IMR-90 (cell line): ENCODE measurements around the gene COLEC12. TPM values are rescaled to one million over a fixed set of nuclear protein-coding genes. Genes with fewer than 3 reads are reported as not detected.

ENCODE experiments used
- ATAC-seq: fragments of 200-7000 bp; cut with Tn5 transposase; 2 replicates; pipeline ENCODE4 v1.9.1; 2020; ENCODE audit warnings: low read depth, mild to moderate bottlenecking, moderate library complexity
- BruUV-seq: library from RNA; stranded (reverse); fragments of 400-500 nt; replicated peaks from 2 replicates; lab custom pipeline; 2021; lab: Mats Ljungman, UMichigan
- CTCF ChIA-PET: fragments of 300-600 bp; formaldehyde crosslinking; extraction: SDS; loops from one replicate; lab custom pipeline; 2021; ENCODE audit warnings: antibody characterized with exemption; lab: Yijun Ruan, JAX
- POLR2A ChIA-PET: fragments of 300-600 bp; sonication (Branson Sonifier 250); formaldehyde crosslinking; loops from one replicate; lab custom pipeline; 2022; ENCODE audit warnings: antibody characterized with exemption; ENCODE audit not compliant: unreplicated experiment; lab: Charles Lee
- DNase-seq: peaks from one replicate; pipeline ENCODE4 v3.0.0; 2013
- H2AFZ ChIP-seq: replicated peaks from 2 replicates; pipeline ENCODE3; 2013; ENCODE audit warnings: low read length, mild to moderate bottlenecking; ENCODE audit not compliant: poor library complexity
- H2AK5ac ChIP-seq: 2 replicates; pipeline ENCODE4 v1.6.1; 2013; ENCODE audit warnings: low read depth, low read length, inconsistent platforms
- H2AK9ac ChIP-seq: replicated peaks from 2 replicates; pipeline ENCODE3; 2013; ENCODE audit warnings: mild to moderate bottlenecking, low read depth, low read length, moderate library complexity; ENCODE audit not compliant: poor library complexity
- H2BK120ac ChIP-seq: 2 replicates; pipeline ENCODE4 v1.6.1; 2013; ENCODE audit warnings: low read depth, low read length, inconsistent platforms
- H2BK15ac ChIP-seq: 3 replicates; pipeline ENCODE4 v1.6.1; 2013; ENCODE audit warnings: low read depth, low read length, inconsistent platforms
- H2BK20ac ChIP-seq: 2 replicates; pipeline ENCODE4 v1.6.1; 2013; ENCODE audit warnings: low read depth, mild to moderate bottlenecking, inconsistent platforms, low read length, moderate library complexity
- H2BK5ac ChIP-seq: 2 replicates; pipeline ENCODE4 v1.6.1; 2013; ENCODE audit warnings: mild to moderate bottlenecking, low read depth, low read length, inconsistent platforms; ENCODE audit not compliant: poor library complexity, severe bottlenecking
- H3K14ac ChIP-seq: replicated peaks from 2 replicates; pipeline ENCODE4 v1.6.1; 2013; ENCODE audit warnings: low read depth, low read length, inconsistent platforms
- H3K18ac ChIP-seq: 2 replicates; pipeline ENCODE4 v1.6.1; 2013; ENCODE audit warnings: low read depth, low read length, control low read depth
- H3K23ac ChIP-seq: 2 replicates; pipeline ENCODE4 v1.6.1; 2013; ENCODE audit warnings: low read depth, low read length, inconsistent platforms
- H3K27ac ChIP-seq: 2 replicates; pipeline ENCODE4 v1.5.1; 2013; ENCODE audit warnings: mild to moderate bottlenecking, control low read depth, low read length; ENCODE audit not compliant: insufficient read depth
- H3K27me3 ChIP-seq: 2 replicates; pipeline ENCODE4 v1.6.1; 2013; ENCODE audit warnings: low read length; ENCODE audit not compliant: control insufficient read depth, insufficient read depth
- H3K36me3 ChIP-seq: 2 replicates; pipeline ENCODE4 v1.6.1; 2013; ENCODE audit warnings: low read length, mixed read lengths; ENCODE audit not compliant: control insufficient read depth, insufficient read depth
- H3K4ac ChIP-seq: 2 replicates; pipeline ENCODE4 v1.6.1; 2013; ENCODE audit warnings: low read depth, low read length, inconsistent platforms
- H3K4me1 ChIP-seq: 2 replicates; pipeline ENCODE4 v1.6.1; 2013; ENCODE audit warnings: low read length, mixed read lengths; ENCODE audit not compliant: control insufficient read depth, insufficient read depth
- H3K4me2 ChIP-seq: 2 replicates; pipeline ENCODE4 v1.6.1; 2013; ENCODE audit warnings: low read depth, mild to moderate bottlenecking, control low read depth, low read length, moderate library complexity
- H3K4me3 ChIP-seq: 2 replicates; pipeline ENCODE4 v1.5.1; 2013; ENCODE audit warnings: low read depth, mild to moderate bottlenecking, control low read depth, low read length, moderate library complexity; ENCODE audit not compliant: insufficient read depth
- H3K56ac ChIP-seq: 2 replicates; pipeline ENCODE4 v1.6.1; 2013; ENCODE audit warnings: low read length, inconsistent platforms; ENCODE audit not compliant: insufficient read depth; ENCODE audit errors: extremely low read depth
- H3K79me1 ChIP-seq, 2 experiments: 2 replicates each; pipeline ENCODE4 v1.6.1; 2013; ENCODE audit warnings: low read length in 2 of 2, inconsistent platforms in 1 of 2, low read depth in 1 of 2
- H3K9ac ChIP-seq: 2 replicates; pipeline ENCODE4 v1.6.1; 2013; ENCODE audit warnings: low read depth, low read length, control low read depth
- H3K9me1 ChIP-seq: 2 replicates; pipeline ENCODE4 v1.6.1; 2013; ENCODE audit warnings: low read length, inconsistent platforms; ENCODE audit not compliant: insufficient read depth
- H3K9me3 ChIP-seq: 2 replicates; pipeline ENCODE4 v1.6.1; 2013; ENCODE audit warnings: low read length; ENCODE audit not compliant: control insufficient read depth, insufficient read depth
- H4K20me1 ChIP-seq: 2 replicates; pipeline ENCODE4 v1.6.1; 2013; ENCODE audit warnings: low read length, inconsistent platforms; ENCODE audit not compliant: insufficient read depth
- H4K5ac ChIP-seq: 2 replicates; pipeline ENCODE4 v1.6.1; 2013; ENCODE audit warnings: mild to moderate bottlenecking, low read depth, low read length, control low read depth
- H4K8ac ChIP-seq, 2 experiments: 2 replicates each; pipeline ENCODE4 v1.6.1; 2013; ENCODE audit warnings: low read depth in 2 of 2, low read length in 2 of 2, control low read depth in 1 of 2, inconsistent platforms in 1 of 2
- H4K91ac ChIP-seq: 2 replicates; pipeline ENCODE4 v1.6.1; 2013; ENCODE audit warnings: low read depth, low read length, inconsistent platforms; ENCODE audit not compliant: insufficient read depth
- BHLHE40 ChIP-seq: fragments of 150-350 bp; IDR thresholded peaks from 2 replicates; pipeline ENCODE4 v1.6.1; 2016; ENCODE audit warnings: mild to moderate bottlenecking, low read depth, low read length
- CEBPB ChIP-seq: IDR thresholded peaks from 2 replicates; pipeline ENCODE4 v1.6.1; 2012; ENCODE audit warnings: low read depth, low read length, improper control_type of control experiment
- CHD1 ChIP-seq: IDR thresholded peaks from 2 replicates; pipeline ENCODE4 v1.6.1; 2012; ENCODE audit warnings: low read depth, low read length, improper control_type of control experiment
- CTCF ChIP-seq: conservative IDR thresholded peaks from 2 replicates; pipeline ENCODE4 v1.5.1; 2012; ENCODE audit warnings: mild to moderate bottlenecking, low read depth, low read length, improper control_type of control experiment
- ELK1 ChIP-seq: fragments of 150-350 bp; IDR thresholded peaks from 2 replicates; pipeline ENCODE4 v1.6.1; 2016; ENCODE audit warnings: low read depth, mild to moderate bottlenecking, low read length, moderate library complexity, borderline replicate concordance
- FOS ChIP-seq: fragments of 150-350 bp; IDR thresholded peaks from 2 replicates; pipeline ENCODE4 v1.6.1; 2016; ENCODE audit warnings: low read depth, low read length
- MAFK ChIP-seq: IDR thresholded peaks from 2 replicates; pipeline ENCODE4 v1.6.1; 2012; ENCODE audit warnings: low read depth, low read length, improper control_type of control experiment
- MAZ ChIP-seq: IDR thresholded peaks from 2 replicates; pipeline ENCODE4 v1.6.1; 2012; ENCODE audit warnings: low read depth, mild to moderate bottlenecking, low read length, improper control_type of control experiment, moderate library complexity, borderline replicate concordance
- MXI1 ChIP-seq: IDR thresholded peaks from 2 replicates; pipeline ENCODE4 v1.6.1; 2012; ENCODE audit warnings: low read depth, mild to moderate bottlenecking, low read length, moderate library complexity, borderline replicate concordance
- POLR2A ChIP-seq: IDR thresholded peaks from 2 replicates; pipeline ENCODE4 v1.6.1; 2012; ENCODE audit warnings: mild to moderate bottlenecking, low read depth, low read length
- RCOR1 ChIP-seq: IDR thresholded peaks from 2 replicates; pipeline ENCODE4 v1.6.1; 2012; ENCODE audit warnings: mild to moderate bottlenecking, low read length, improper control_type of control experiment; ENCODE audit not compliant: insufficient replicate concordance
- SMC3 ChIP-seq: fragments of 150-350 bp; IDR thresholded peaks from 2 replicates; pipeline ENCODE4 v1.6.1; 2016; ENCODE audit warnings: low read depth, mild to moderate bottlenecking, antibody characterized with exemption, low read length, moderate library complexity
- WGBS, 2 experiments: methylation state at CpG; one replicate each; pipeline versions ENCODE4 v1.1.5 to v1.1.7; 2013; ENCODE audit warnings: missing lambda C conversion rate in 2 of 2; ENCODE audit not compliant: insufficient read length in 1 of 2; ENCODE audit errors: extremely low coverage in 2 of 2; 5-methylcytosine and 5-hydroxymethylcytosine counted together
- dilution Hi-C: fragments of 300-500 bp; cut with HindIII; formaldehyde crosslinking; loops from one replicate; pipeline ENCODE4 v1.14.3; 2018; ENCODE audit warnings: low sequenced_read_pairs; ENCODE audit not compliant: unreplicated experiment
- in situ Hi-C: fragments of 300-500 bp; cut with MboI; formaldehyde crosslinking; loops from 3 replicates; pipeline ENCODE4 v1.14.3; 2019; ENCODE audit warnings: low sequenced_read_pairs, inconsistent platforms, mixed read lengths
- intact Hi-C: fragments of 100-400 bp; cut with micrococcal nuclease; formaldehyde crosslinking; loops from 2 replicates; pipeline ENCODE4 v1.10.0; 2022
- polyA plus RNA-seq, 3 experiments: library from polyadenylated mRNA; depleted of rRNA; stranded (reverse); fragments of >200 nt; gene quantifications; 2 replicates each; pipeline ENCODE4 v1.2.3, GENCODE V29; 2012; ENCODE audit warnings: low replicate concordance in 1 of 3
- total RNA-seq: library from RNA; depleted of rRNA; stranded (reverse); fragments of >200 nt; gene quantifications from 2 replicates; pipeline ENCODE4 v1.2.3, GENCODE V29; 2012

COLEC12 gene
- total and polyA plus RNA-seq, 2 of the 4 experiments (the other 2 are of a cell fraction) = 1.0 to 2.3 TPM

GRCh38 chr18:297936-298335 lies 202.6 kb downstream of the COLEC12 start:
- Histone ChIP-seq H3K27me3 (peaks cover 51% of the 10 kb centered on the region), H3K4me3 (no peak overlapping the region), H3K4me2 (no peak overlapping the region), H3K27ac (no peak overlapping the region), H2AFZ (no peak overlapping the region), H2BK5ac (no peak overlapping the region), H3K14ac (no peak overlapping the region), H2BK15ac (no peak overlapping the region), H2AK9ac (no peak overlapping the region), H4K5ac (no peak overlapping the region), H4K8ac (no peak overlapping the region), H3K23ac (no peak overlapping the region), H4K91ac (no peak overlapping the region), H3K9me3 (no peaks in the 10 kb centered on the region), H2BK20ac (no peak overlapping the region), H2BK120ac (no peak overlapping the region), H2AK5ac (no peak overlapping the region), H3K4me1 (no peaks in the 10 kb centered on the region), H3K9me1 (no peaks in the 10 kb centered on the region), H4K20me1 (no peaks in the 10 kb centered on the region), H3K36me3 (no peaks in the 10 kb centered on the region), H3K18ac (no peak overlapping the region), H3K79me1 (no peaks in the 10 kb centered on the region), H3K4ac (no peak overlapping the region), H3K9ac (no peak overlapping the region), H3K56ac (no peak overlapping the region)
- no CpG with 5 or more reads among the region's 2 CpGs for WGBS, 2 experiments
- in situ Hi-C loops = no loop called here
- CTCF ChIA-PET = no interaction called here
- ATAC-seq (no peak), DNase-seq (no peak)
- no TSS peak for BruUV-seq
- TF ChIP-seq MXI1 (no peak), BHLHE40 (no peak), CTCF (no peak), SMC3 (no peak), POLR2A (no peak), ELK1 (no peak), MAFK (no peak), CHD1 (no peak), MAZ (no peak), RCOR1 (no peak), FOS (no peak), CEBPB (no peak)
- dilution Hi-C loops = no loop called here
- POLR2A ChIA-PET = no interaction called here
- intact Hi-C loops = no loop called here
